ENCODE data around the gene PRELID3B. TPM values are rescaled to one million over a fixed set of nuclear protein-coding genes. Genes with fewer than 3 reads are reported as not detected.

PRELID3B gene
- total and polyA plus RNA-seq, 2 of the 8 experiments (the other 6 are each of a cell fraction or from before 2014, with no cell fraction given), result 8.1 to 50.5 TPM

DNA sequence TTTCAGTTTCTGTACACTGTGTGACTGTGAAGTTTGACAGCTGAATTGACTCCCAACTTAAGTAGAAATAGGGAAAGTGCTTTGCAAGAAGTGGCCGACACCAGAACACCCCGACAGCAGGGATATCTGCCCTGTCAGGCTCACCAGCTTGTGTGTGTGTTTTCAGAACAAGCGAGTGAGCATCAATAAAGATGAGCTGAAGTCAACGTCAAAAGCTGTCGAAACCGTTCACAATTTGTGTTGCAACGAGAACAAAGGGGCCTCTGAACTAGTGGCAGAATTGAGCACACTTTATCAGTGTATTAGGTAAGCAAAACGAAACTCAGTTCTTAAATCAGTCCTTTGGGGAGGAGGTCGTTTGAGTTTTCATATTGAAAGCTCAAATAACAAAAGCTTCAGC is 50.9 kb downstream of the PRELID3B start:
- Histone ChIP-seq H4K20me1 (replicated peaks in 1 of 2; ENCODE audit: control insufficient read depth in 1 of 2, insufficient read depth in 2 of 2, low read length in 2 of 2) (peaks cover 0 to 14% of the 10 kb centered on the region in 2 experiments), H3K56ac (replicated peaks; ENCODE audit: insufficient read length, low read depth, low read length) (no peak overlapping the region), H3K4ac (replicated peaks; ENCODE audit: insufficient read length, low read depth, low read length) (no peak overlapping the region), H4K8ac (ENCODE audit: extremely low read depth, insufficient read depth, low read length) (no peak overlapping the region), H3K9me3 (ENCODE audit: insufficient read depth in 2 of 2, low read depth in 1 of 2, low read length in 1 of 2) (no peaks in the 10 kb centered on the region), H2BK15ac (ENCODE audit: low read length) (no peak overlapping the region), H2AK5ac (ENCODE audit: low read depth, low read length) (no peak overlapping the region), H3K79me2 (ENCODE audit: control insufficient read depth in 1 of 2, insufficient read depth in 2 of 2, low read length in 2 of 2) (no peaks in the 10 kb centered on the region), H3K9ac (replicated peaks in 1 of 4; ENCODE audit: extremely low read depth in 1 of 4, low read depth in 3 of 4, low read length in 3 of 4) (no peak overlapping the region), H2AFZ (ENCODE audit: low read length) (no peak overlapping the region), H2BK120ac (replicated peaks; ENCODE audit: low read depth, low read length) (no peak overlapping the region), H3K23ac (ENCODE audit: insufficient read length) (no peak overlapping the region), H3K14ac (ENCODE audit: insufficient read length) (no peak overlapping the region), H3K18ac (ENCODE audit: extremely low read depth, low read length) (no peak overlapping the region), H3K79me1 (ENCODE audit: low read depth, low read length) (no peaks in the 10 kb centered on the region; the same call in 1 of the 2 replicates), H4K5ac (ENCODE audit: insufficient read length, low read depth, low read length) (no peak overlapping the region), H3K23me2 (ENCODE audit: low read depth, low read length) (no peaks in the 10 kb centered on the region), H3K4me1 (replicated peaks in 1 of 4; ENCODE audit: control insufficient read depth in 3 of 4, insufficient read depth in 4 of 4, low read length in 3 of 4) (no peaks in the 10 kb centered on the region), H3K27ac (ENCODE audit: low read depth, low read length) (no peak overlapping the region), H2BK5ac (ENCODE audit: low read depth, low read length) (no peak overlapping the region), H3K27me3 (replicated peaks in 1 of 4; ENCODE audit: control insufficient read depth in 3 of 4, extremely low read depth in 1 of 4, insufficient read depth in 3 of 4, low read length in 3 of 4) (no peaks in the 10 kb centered on the region), H2BK12ac (ENCODE audit: low read depth, low read length) (no peak overlapping the region), H4K91ac (replicated peaks; ENCODE audit: insufficient read length, low read length) (no peak overlapping the region), H3K4me3 (ENCODE audit: extremely low read depth in 1 of 4, insufficient read depth in 2 of 4, low read depth in 3 of 4, low read length in 4 of 4) (no peak overlapping the region), H3K36me3 (ENCODE audit: control insufficient read depth in 2 of 4, insufficient read depth in 4 of 4, low read length in 3 of 4) (peaks cover 38 to 92% (median 74%) of the 10 kb centered on the region in 4 experiments), H2BK20ac (ENCODE audit: low read length) (no peak overlapping the region), H3K4me2 (ENCODE audit: insufficient read depth in 1 of 2, low read depth in 2 of 2, low read length in 2 of 2) (no peak overlapping the region)
- TF ChIP-seq BACH1 (IDR thresholded peaks at IDR 0.05; ENCODE audit: low read length), result no peak
- FAIRE-seq (no peak), DNase-seq (ENCODE audit: low read depth in 1 of 2, low spot score in 2 of 2) (no peak)
- WGBS, 2 experiments (ENCODE audit: extremely low coverage in 1 of 2, insufficient coverage in 1 of 2, insufficient read length in 1 of 2, insufficient replicate concordance in 2 of 2, low coverage in 1 of 2, low lambda C conversion rate in 2 of 2, missing lambda C conversion rate in 1 of 2), result 91% methylated on average over 9 of the region's 9 CpGs; no CpG with 5 or more reads in 1 of the 2 experiments
- ChIA-PET POLR2A (ENCODE audit: partially characterized antibody) (interaction anchor here (1.0 to 1.2 kb wide), 3 partner anchors 8 to 30 kb away, joined by 3 to 4 read pairs (median 4); no protein-coding TSS in a partner anchor), CTCF (ENCODE audit: partially characterized antibody) (interaction anchor here (0.6 to 1.5 kb wide), 3 partner anchors 8 to 226 kb away, joined by 3 read pairs; no protein-coding TSS in a partner anchor)
